ENCODE data around the gene DMBX1. TPM values are rescaled to one million over a fixed set of nuclear protein-coding genes. Genes with fewer than 3 reads are reported as not detected.

The DMBX1 gene
- total RNA-seq, 1 experiment from 2014 or later, result not detected

- DNase-seq (ENCODE audit: low read depth), result no peak
These were observed 35.8 kb downstream of the DMBX1 start for GRCh38 chr1:46525253-46525983.

- DNase-seq (ENCODE audit: low read depth), result no peak
These were observed 36.5 kb downstream of the DMBX1 start for GRCh38 chr1:46526013-46526690.

GRCh38 chr1:46526691-46527291 is 37.2 kb downstream of the DMBX1 start:
- DNase-seq (ENCODE audit: low read depth), result no peak

GRCh38 chr1:46527474-46528296 is 38.0 kb downstream of the DMBX1 start:
- peak; percentile 71 for DNase-seq (ENCODE audit: low read depth)

GRCh38 chr1:46528297-46528955 is 38.8 kb downstream of the DMBX1 start:
- DNase-seq (ENCODE audit: low read depth), result no peak

GRCh38 chr1:46529031-46529630 is 39.5 kb downstream of the DMBX1 start:
- DNase-seq (ENCODE audit: low read depth), result no peak

- no peak for DNase-seq (ENCODE audit: low read depth)
These were observed 40.7 kb downstream of the DMBX1 start for GRCh38 chr1:46530311-46530710.

- DNase-seq (ENCODE audit: low read depth), result no peak
These were observed 41.3 kb downstream of the DMBX1 start for GRCh38 chr1:46530791-46531409.

- DNase-seq (ENCODE audit: low read depth), result no peak
These were observed 42.5 kb downstream of the DMBX1 start for GRCh38 chr1:46532095-46532494.

GRCh38 chr1:46532498-46533178 is 43.0 kb downstream of the DMBX1 start:
- DNase-seq (ENCODE audit: low read depth), result no peak

GRCh38 chr1:46533179-46533864 is 43.7 kb downstream of the DMBX1 start:
- no peak for DNase-seq (ENCODE audit: low read depth)

- DNase-seq (ENCODE audit: low read depth), result no peak
These were observed 45.4 kb downstream of the DMBX1 start for GRCh38 chr1:46535063-46535462.

- DNase-seq (ENCODE audit: low read depth), result no peak
These were observed 46.9 kb downstream of the DMBX1 start for GRCh38 chr1:46536527-46536926.

GRCh38 chr1:46537651-46538050 is 48.0 kb downstream of the DMBX1 start:
- no peak for DNase-seq (ENCODE audit: low read depth)

GRCh38 chr1:46538147-46538546 is 48.5 kb downstream of the DMBX1 start:
- DNase-seq (ENCODE audit: low read depth), result no peak
